Mesenteric fat pad (tissue), 1 donor: ENCODE measurements around the gene CDCA4. TPM values are rescaled to one million over a fixed set of nuclear protein-coding genes. Genes with fewer than 3 reads are reported as not detected.

Source experiments
- DNase-seq: peaks from one replicate; pipeline ENCODE4 v3.0.0-alpha.2; 2020; ENCODE audit warnings: low spot score
- total RNA-seq: library from RNA; stranded (reverse); fragmentation: NEBNext Ultra II Directional; extraction: Animal tissue kit (Norgen Biotek cat#: 25700); gene quantifications from one replicate; pipeline ENCODE4 v1.2.1, GENCODE V29; 2021
- donor health status: DM: yes; HTN: yes; CAD: no.

The CDCA4 gene
- total RNA-seq, 1 donor from 2014 or later = 3.4 TPM

GRCh38 chr14:105015905-105016304, 5.0 kb downstream of the CDCA4 start:
- no peak for DNase-seq

DNA sequence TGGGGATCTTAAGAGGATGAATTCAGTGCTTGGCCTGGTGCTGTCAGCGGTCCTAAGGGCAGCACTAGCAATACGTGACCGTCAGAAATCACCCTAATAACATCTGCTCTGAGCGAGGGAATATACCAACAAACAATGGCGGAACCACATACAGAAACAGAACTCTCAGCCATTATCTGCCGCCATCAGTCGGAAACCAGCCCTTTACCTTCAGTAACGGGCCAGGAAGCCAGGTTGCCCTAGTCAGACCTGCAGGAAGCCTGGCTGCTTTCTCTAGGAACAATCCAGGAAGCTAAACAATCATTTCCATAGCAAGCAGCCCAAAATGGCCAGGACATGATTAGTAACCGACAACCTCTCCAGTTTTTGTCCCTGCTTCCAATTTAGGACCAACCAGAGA, 5.6 kb downstream of the CDCA4 start:
- no peak for DNase-seq

DNA sequence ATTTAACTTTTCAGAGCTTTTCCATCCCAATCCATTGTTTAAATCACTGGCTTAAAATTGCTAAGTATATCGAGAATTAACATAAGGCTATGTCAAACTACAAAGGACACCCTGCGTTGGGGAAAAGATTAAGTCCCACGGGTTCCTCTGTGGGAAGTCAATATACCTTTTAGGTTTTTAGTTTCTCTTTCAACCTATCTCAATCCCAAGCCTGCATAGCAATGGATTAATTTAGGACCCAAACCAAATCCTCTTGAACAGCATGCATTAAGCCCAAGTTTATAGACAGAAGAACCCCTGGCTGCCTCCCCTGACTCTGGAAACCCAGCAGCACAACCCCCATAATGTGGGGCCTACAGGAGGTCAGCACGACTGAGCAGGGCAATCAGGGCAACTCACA, 6.3 kb downstream of the CDCA4 start:
- no peak for DNase-seq

DNA sequence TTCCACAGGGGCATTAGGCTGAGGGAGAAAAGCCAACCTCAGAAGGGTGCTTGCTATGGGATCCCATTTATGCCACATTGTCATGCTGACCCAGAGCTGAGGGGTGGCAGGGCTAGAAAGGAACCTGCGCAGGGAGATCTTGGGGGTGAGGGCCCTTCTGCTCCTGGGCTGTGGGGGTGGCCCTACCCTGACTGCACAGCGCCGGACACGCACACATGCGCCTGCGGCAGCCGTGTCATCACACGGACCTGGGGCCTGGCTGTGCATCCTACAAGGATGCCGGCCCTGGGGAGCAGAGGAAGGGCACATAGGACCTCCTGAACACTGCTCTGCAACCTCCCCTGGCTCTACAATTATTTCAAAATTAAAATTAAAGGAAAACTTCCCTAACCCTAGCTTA, 6.9 kb downstream of the CDCA4 start:
- no peak for DNase-seq

DNA sequence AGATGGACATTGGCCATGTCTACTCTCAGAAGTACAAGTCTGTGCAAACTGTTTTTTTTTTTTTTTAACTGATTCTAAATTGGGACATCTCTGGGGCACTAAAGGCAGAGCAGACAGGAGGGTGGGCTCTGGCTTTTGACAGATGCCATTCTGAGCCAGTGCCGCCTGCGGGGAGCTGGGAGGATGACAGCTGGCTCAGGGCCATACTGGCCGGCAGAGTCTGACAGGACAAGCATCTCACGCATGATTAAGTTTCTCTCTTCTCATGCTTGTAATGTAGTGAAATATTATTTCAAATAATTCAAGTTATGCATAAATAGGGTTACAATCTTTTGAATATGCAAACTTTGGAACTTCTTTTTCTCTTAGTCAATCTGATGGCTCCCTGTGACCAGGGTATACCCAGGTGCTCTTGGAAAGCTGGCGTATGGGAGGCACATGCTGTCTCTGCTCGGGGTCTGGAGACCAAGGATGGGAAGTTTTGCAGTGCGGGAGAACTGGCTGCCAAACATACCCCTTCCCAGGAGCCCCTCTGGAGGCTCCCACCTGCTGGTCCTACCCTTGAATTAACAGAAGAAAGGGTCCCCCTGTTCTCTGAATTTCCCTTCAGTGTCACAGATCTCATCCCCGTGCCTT, 7.6 kb downstream of the CDCA4 start:
- no peak for DNase-seq

DNA sequence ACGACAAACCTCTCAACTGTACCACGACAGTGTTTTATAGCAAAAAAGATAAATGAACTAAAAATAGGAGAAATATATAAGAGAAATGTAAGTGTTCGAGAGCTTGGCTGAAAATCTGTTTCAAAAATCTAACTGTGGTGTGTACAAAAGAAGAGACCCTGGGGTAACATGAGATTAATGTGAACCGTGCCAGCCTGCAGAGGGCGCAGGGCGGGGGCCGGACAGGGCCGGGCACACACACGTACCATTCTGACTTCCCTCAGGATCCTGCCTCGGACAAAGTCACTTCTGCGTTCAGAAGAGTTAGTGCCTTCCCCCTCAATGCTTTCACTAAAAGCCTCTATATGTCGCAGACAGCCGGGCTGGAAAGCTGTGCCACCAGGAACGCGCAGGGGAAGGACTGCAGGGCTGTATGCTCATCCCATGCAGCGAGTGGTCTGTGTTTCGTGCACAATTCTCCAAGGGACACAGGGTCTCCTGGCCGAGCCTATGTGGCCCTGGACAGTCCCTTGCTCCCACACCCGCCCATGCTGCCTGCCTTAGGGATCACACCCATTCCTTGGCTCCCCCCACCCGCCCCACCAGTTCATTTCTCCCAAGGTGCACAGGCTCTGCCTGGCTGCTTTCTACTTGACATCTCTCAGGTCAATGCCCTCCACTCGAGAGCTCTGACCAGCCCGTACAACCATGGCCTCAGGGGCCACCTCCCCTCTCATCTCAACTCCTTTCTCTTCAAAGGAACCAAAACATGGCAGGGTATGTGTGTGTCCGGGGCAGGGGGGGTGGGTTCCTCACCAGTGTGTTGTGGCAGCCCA, 8.5 kb downstream of the CDCA4 start:
- DNase-seq = no peak

GRCh38 chr14:105011312-105011990, 9.4 kb downstream of the CDCA4 start:
- DNase-seq = no peak

DNA sequence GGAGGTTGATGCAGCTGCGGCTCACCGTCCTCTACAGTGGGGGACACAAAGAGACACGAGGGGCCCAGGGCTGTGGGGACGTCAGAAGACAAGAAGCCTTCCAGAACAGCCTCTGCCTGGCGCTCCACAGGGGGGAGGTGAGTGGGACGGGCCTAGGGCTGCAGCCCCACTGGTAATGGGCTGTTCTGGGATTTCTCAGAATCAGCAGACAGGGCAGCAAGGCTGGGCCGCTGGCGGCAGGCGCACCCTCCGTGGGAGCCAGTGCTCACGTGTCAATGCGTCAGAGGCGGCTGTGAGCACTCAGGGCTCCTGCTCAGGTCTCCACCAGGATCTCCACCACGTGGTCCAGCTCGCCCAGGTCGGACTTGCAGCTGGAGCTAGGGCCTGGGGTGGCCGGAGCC, 10.0 kb downstream of the CDCA4 start:
- no peak for DNase-seq

- no peak for DNase-seq
Measured at GRCh38 chr14:105010106-105010505, 10.8 kb downstream of the CDCA4 start.

GRCh38 chr14:105007593-105008264, 13.2 kb downstream of the CDCA4 start:
- DNase-seq = no peak

DNA sequence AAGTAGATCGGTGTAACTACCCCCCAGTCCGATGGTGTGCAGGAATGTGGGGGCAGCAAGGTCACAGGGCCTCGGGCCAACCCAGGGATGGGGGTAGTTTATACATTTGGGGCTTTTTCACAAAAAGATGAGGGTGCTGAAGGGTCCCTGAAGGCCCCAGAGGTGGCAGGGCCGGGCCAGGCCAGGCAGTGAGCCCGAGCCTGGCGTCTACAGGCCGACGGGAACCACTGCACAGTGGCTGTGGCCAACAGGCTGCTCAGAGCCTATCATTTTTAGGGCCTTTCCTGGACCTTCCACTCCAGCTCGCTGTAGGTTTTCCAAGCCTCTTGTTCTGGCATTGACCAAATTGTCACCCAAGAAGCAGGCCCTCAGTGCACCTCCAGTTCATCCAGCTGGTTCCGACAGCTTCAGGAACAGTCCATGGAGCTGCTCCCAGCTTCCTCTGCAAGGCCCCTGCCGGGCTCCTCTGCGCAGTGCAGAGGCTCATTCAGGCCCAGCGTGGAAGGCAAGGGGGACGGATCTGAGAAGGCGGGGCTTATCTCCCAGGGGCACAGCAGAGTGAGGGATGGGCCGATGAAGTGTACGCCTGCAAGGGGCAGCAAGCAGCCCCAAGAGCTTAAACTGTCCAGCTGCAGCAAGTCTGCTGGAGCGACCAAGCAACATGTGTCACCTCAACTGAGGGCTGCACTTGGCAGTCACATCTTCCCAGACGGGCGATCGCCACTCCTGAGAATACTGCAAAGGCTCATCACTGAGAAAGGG, 13.9 kb downstream of the CDCA4 start:
- no peak for DNase-seq

- DNase-seq = no peak
Measured at GRCh38 chr14:105005929-105006830, 14.7 kb downstream of the CDCA4 start.

GRCh38 chr14:105005329-105005928, 15.5 kb downstream of the CDCA4 start:
- DNase-seq = no peak

DNA sequence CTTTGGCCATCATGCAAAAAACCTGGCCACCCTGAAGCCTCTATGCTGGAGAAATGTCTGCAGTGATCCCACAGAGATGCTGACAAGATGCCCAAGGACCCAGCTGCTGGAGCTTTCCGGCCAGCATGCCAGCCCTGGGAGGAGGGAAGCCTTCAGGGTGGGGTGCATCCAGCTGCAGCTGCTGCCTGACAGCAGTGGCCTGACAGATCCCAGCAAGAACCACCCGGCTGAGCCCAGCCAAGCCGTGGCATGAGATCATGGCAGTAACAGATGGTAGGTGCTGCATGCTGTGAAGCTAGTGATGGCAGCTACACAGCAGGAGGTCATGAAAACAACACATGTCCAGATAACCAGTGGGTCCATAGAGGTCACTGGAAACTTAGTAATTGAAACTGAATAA, 21.5 kb downstream of the CDCA4 start:
- no peak for DNase-seq

DNA sequence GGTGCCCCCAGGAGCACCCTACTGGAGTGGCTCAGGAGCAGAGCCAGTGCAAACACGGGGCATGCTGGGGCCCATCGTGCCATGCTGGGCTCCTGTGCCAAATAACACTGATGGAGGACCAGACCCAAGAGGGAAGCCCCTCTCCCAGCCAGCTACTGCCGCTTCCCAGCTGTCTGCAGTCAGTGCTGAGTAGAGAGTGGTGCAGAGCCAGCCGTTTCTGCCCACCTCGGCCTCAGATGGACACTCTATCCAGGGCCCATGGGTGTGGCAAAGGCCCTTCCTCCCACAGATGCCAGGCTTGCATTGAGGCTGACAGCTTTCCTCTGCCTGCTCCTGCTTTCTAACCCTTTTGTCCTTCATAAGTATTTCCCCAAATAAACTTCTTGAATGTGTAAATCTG, 22.1 kb downstream of the CDCA4 start:
- DNase-seq = no peak

DNA sequence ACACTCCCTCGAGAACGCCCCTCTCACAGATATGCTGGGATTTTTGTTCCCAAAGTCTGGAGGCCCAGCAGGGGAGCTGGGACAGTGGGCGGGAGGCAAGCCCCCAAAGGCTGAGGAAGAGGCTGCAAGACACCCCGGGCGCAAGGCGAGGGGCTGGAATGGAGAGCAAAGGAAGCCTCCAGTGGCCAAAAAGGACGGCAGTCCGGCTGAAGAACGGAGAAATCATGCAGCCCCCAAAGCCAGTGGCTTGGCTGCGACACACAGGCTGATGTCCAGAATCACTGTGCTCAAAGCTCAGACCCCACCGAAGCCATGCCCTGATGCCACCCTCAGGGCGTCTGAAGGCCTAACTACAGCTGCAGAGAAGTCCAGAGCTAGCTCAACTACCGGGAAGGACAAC, 24.4 kb downstream of the CDCA4 start:
- DNase-seq = no peak

- no peak for DNase-seq
Measured at GRCh38 chr14:104996032-104996431, 24.9 kb downstream of the CDCA4 start.

- no peak for DNase-seq
Measured at GRCh38 chr14:104994978-104995377, 25.9 kb downstream of the CDCA4 start.

- DNase-seq = no peak
Measured at GRCh38 chr14:104993808-104994591, 26.9 kb downstream of the CDCA4 start.
